ENCODE measurements around the gene MCOLN1.

Gene MCOLN1

DNA sequence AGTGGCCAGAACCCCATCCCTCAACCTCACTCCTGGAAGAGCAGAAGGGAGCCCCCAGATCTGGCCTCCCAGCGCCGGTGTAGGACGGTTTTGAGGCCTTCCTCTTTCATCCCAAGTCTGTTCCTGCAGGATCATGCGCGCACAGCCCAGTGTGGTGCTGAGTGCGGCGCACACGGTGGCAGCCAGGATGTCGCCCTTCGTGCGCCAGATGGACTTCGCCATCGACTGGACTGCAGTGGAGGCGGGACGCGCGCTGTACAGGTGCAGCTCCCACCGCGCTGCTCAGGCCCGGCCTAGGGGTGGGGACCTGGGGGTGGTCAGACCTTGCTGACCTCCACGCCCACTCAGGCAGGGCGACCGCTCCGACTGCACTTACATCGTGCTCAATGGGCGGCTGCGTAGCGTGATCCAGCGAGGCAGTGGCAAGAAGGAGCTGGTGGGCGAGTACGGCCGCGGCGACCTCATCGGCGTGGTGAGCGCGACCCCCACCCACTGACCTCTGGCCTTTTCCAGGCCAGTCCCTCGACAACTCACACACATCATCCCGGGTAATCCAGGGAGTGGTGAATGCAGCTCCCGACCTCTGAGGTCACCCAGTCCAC, 27.8 kb downstream of the MCOLN1 start:
- no peak for TF ChIP-seq EP300 (IDR thresholded peaks at IDR 0.05; ENCODE audit: borderline replicate concordance)
- no peak for TF ChIP-seq TEAD4 (IDR thresholded peaks at IDR 0.05)
- no peak for TF ChIP-seq TAF1 (IDR thresholded peaks at IDR 0.05; ENCODE audit: low read depth)
- TF ChIP-seq, protein P1, sequence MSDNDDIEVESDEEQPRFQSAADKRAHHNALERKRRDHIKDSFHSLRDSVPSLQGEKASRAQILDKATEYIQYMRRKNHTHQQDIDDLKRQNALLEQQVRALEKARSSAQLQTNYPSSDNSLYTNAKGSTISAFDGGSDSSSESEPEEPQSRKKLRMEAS (IDR thresholded peaks at IDR 0.05): no peak
- TF ChIP-seq, protein P2, sequence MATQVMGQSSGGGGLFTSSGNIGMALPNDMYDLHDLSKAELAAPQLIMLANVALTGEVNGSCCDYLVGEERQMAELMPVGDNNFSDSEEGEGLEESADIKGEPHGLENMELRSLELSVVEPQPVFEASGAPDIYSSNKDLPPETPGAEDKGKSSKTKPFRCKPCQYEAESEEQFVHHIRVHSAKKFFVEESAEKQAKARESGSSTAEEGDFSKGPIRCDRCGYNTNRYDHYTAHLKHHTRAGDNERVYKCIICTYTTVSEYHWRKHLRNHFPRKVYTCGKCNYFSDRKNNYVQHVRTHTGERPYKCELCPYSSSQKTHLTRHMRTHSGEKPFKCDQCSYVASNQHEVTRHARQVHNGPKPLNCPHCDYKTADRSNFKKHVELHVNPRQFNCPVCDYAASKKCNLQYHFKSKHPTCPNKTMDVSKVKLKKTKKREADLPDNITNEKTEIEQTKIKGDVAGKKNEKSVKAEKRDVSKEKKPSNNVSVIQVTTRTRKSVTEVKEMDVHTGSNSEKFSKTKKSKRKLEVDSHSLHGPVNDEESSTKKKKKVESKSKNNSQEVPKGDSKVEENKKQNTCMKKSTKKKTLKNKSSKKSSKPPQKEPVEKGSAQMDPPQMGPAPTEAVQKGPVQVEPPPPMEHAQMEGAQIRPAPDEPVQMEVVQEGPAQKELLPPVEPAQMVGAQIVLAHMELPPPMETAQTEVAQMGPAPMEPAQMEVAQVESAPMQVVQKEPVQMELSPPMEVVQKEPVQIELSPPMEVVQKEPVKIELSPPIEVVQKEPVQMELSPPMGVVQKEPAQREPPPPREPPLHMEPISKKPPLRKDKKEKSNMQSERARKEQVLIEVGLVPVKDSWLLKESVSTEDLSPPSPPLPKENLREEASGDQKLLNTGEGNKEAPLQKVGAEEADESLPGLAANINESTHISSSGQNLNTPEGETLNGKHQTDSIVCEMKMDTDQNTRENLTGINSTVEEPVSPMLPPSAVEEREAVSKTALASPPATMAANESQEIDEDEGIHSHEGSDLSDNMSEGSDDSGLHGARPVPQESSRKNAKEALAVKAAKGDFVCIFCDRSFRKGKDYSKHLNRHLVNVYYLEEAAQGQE (IDR thresholded peaks at IDR 0.05; ENCODE audit: low read depth): no peak
- TF ChIP-seq ZBTB7A (IDR thresholded peaks at IDR 0.05; ENCODE audit: low read depth): no peak
- no peak for TF ChIP-seq FOXM1 (IDR thresholded peaks at IDR 0.05; ENCODE audit: borderline replicate concordance, low read depth)
- TF ChIP-seq RAD21 (IDR thresholded peaks at IDR 0.05; ENCODE audit: low read depth): no peak
- no peak for TF ChIP-seq EGR1 (IDR thresholded peaks at IDR 0.05)
- no peak for TF ChIP-seq CEBPB (IDR thresholded peaks at IDR 0.05)
- TF ChIP-seq TCF12 (IDR thresholded peaks at IDR 0.05; ENCODE audit: low read depth): no peak
- no peak for TF ChIP-seq NFIC (IDR thresholded peaks at IDR 0.05)
- TF ChIP-seq, protein P3, sequence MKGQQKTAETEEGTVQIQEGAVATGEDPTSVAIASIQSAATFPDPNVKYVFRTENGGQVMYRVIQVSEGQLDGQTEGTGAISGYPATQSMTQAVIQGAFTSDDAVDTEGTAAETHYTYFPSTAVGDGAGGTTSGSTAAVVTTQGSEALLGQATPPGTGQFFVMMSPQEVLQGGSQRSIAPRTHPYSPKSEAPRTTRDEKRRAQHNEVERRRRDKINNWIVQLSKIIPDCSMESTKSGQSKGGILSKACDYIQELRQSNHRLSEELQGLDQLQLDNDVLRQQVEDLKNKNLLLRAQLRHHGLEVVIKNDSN (IDR thresholded peaks at IDR 0.05): no peak

- peak; percentile 77 for TF ChIP-seq TCF12 (IDR thresholded peaks at IDR 0.05; ENCODE audit: low read depth)
- TF ChIP-seq YY1 (IDR thresholded peaks at IDR 0.05; ENCODE audit: low read depth): peak; percentile 84
- TF ChIP-seq CEBPB (IDR thresholded peaks at IDR 0.05): no peak
- 0 out of 2 replicates have a peak, but pooled peaks have one; percentile 32 for TF ChIP-seq TEAD4 (IDR thresholded peaks at IDR 0.05)
- TF ChIP-seq, protein P1 (IDR thresholded peaks at IDR 0.05): peak; percentile 71
- peak; percentile 33; the same call in 1 of the 2 replicates for TF ChIP-seq CREB1 (IDR thresholded peaks at IDR 0.05; ENCODE audit: low read depth)
- TF ChIP-seq, protein P3 (IDR thresholded peaks at IDR 0.05): peak; percentile 49; the same call in 1 of the 2 replicates
- TF ChIP-seq, protein P2 (IDR thresholded peaks at IDR 0.05; ENCODE audit: low read depth): no peak
Observed at GRCh38 chr19:7550987-7551761, 28.8 kb downstream of the MCOLN1 start.

GRCh38 chr19:7552781-7553180, 30.4 kb downstream of the MCOLN1 start:
- TF ChIP-seq YY1 (IDR thresholded peaks at IDR 0.05; ENCODE audit: low read depth) (no peak), TAF1 (IDR thresholded peaks at IDR 0.05; ENCODE audit: low read depth) (no peak), EP300 (IDR thresholded peaks at IDR 0.05; ENCODE audit: borderline replicate concordance) (no peak), ZBTB7A (IDR thresholded peaks at IDR 0.05; ENCODE audit: low read depth) (no peak), NFIC (IDR thresholded peaks at IDR 0.05) (no peak), TEAD4 (IDR thresholded peaks at IDR 0.05) (no peak), EGR1 (IDR thresholded peaks at IDR 0.05) (no peak)
- TF ChIP-seq, protein P3 (IDR thresholded peaks at IDR 0.05): no peak
- TF ChIP-seq, protein P1 (IDR thresholded peaks at IDR 0.05): no peak
- TF ChIP-seq, protein P2 (IDR thresholded peaks at IDR 0.05; ENCODE audit: low read depth): no peak
